HFFc6 (cell line): ENCODE results near the gene ULBP1. TPM values are rescaled to one million over a fixed set of nuclear protein-coding genes. Genes with fewer than 3 reads are reported as not detected.
"Not testable (repeated sequence)": the region's sequence is repeated elsewhere in the genome, so short reads cannot be mapped to it uniquely, and the experiment has no call there.

Experiments used
- DNase-seq: peaks from one replicate; pipeline ENCODE4 v3.0.0-alpha.2; 2018
- H3K27ac Mint-ChIP-seq: 2 replicates; pipeline ENCODE4 v1.8.0; 2020; ENCODE audit warnings: mild to moderate bottlenecking, mixed read lengths
- H3K27me3 Mint-ChIP-seq: 2 replicates; pipeline ENCODE4 v1.8.0; 2021; ENCODE audit warnings: mild to moderate bottlenecking, moderate library complexity, mixed read lengths; ENCODE audit not compliant: insufficient read depth
- H3K36me3 Mint-ChIP-seq: 2 replicates; pipeline ENCODE4 v1.8.0; 2021; ENCODE audit warnings: low read depth, mixed read lengths
- H3K4me1 Mint-ChIP-seq: 2 replicates; pipeline ENCODE4 v1.8.0; 2020; ENCODE audit warnings: low read depth, mixed read lengths
- H3K4me3 Mint-ChIP-seq: 2 replicates; pipeline ENCODE4 v1.8.0; 2020; ENCODE audit warnings: mild to moderate bottlenecking, moderate library complexity, mixed read lengths
- H3K9me3 Mint-ChIP-seq: 2 replicates; pipeline ENCODE4 v1.8.0; 2020; ENCODE audit warnings: mild to moderate bottlenecking, mixed read lengths
- CTCF ChIP-seq: fragments of 200-600 bp; sonication (generic); IDR thresholded peaks from 2 replicates; pipeline ENCODE4 v1.5.0; 2021; ENCODE audit warnings: antibody characterized with exemption, mild to moderate bottlenecking
- total RNA-seq, 6 experiments: library from RNA; stranded (reverse); fragmentation: NEBNext Ultra II Directional; extraction: Animal tissue kit (Norgen Biotek cat#: 25700); gene quantifications; 2 replicates in 1 of 6; 3 replicates in 5 of 6; pipeline ENCODE4 v1.2.3, GENCODE V29; 2021

ULBP1 gene
- total RNA-seq, 6 experiments from 2014 or later = 8.6 to 12.7 (median 9.8) TPM

- peak overlapping the region; percentile 58 for H3K4me3 Mint-ChIP-seq
- H3K27me3 Mint-ChIP-seq = peaks cover 34% of the 10 kb centered on the region
- H3K9me3 Mint-ChIP-seq, H3K27ac Mint-ChIP-seq, H3K36me3 Mint-ChIP-seq, DNase-seq: not testable (repeated sequence)
- peak; percentile 49 for TF ChIP-seq CTCF
- H3K4me1 Mint-ChIP-seq = peaks cover 13% of the 10 kb centered on the region
Measured at GRCh38 chr6:149953934-149954327, 9.8 kb upstream of the ULBP1 start.

GRCh38 chr6:149954328-149954983 is 9.3 kb upstream of the ULBP1 start:
- H3K27me3 Mint-ChIP-seq = peaks cover 34% of the 10 kb centered on the region
- H3K9me3 Mint-ChIP-seq, H3K4me3 Mint-ChIP-seq, H3K27ac Mint-ChIP-seq, H3K36me3 Mint-ChIP-seq, DNase-seq: not testable (repeated sequence)
- peaks cover 16% of the 10 kb centered on the region for H3K4me1 Mint-ChIP-seq

- Mint-ChIP-seq H3K4me3 (peak overlapping the region; percentile 78), H3K4me1 (peaks cover 20% of the 10 kb centered on the region), H3K27me3 (peaks cover 34% of the 10 kb centered on the region)
- not testable (repeated sequence) for DNase-seq, H3K27ac Mint-ChIP-seq, H3K36me3 Mint-ChIP-seq, H3K9me3 Mint-ChIP-seq
Measured at GRCh38 chr6:149954984-149955653, 8.6 kb upstream of the ULBP1 start.

- not testable (repeated sequence) for H3K27ac Mint-ChIP-seq, H3K9me3 Mint-ChIP-seq, H3K36me3 Mint-ChIP-seq, DNase-seq, H3K4me3 Mint-ChIP-seq
- peaks cover 36% of the 10 kb centered on the region for H3K27me3 Mint-ChIP-seq
- H3K4me1 Mint-ChIP-seq = peaks cover 20% of the 10 kb centered on the region
Measured at GRCh38 chr6:149955654-149956317, 8.0 kb upstream of the ULBP1 start.

- H3K36me3 Mint-ChIP-seq, H3K27ac Mint-ChIP-seq, H3K4me3 Mint-ChIP-seq, DNase-seq, H3K9me3 Mint-ChIP-seq: not testable (repeated sequence)
- peaks cover 26% of the 10 kb centered on the region for H3K4me1 Mint-ChIP-seq
- H3K27me3 Mint-ChIP-seq = peaks cover 29% of the 10 kb centered on the region
Measured at GRCh38 chr6:149958124-149958523, 5.6 kb upstream of the ULBP1 start.

- peaks cover 35% of the 10 kb centered on the region for H3K4me1 Mint-ChIP-seq
- not testable (repeated sequence) for H3K9me3 Mint-ChIP-seq
Measured at GRCh38 chr6:149959806-149960205, 3.9 kb upstream of the ULBP1 start.

GRCh38 chr6:149960488-149960887 is 3.3 kb upstream of the ULBP1 start:
- no peak overlapping the region for H3K27ac Mint-ChIP-seq
- H3K27me3 Mint-ChIP-seq = peaks cover 28% of the 10 kb centered on the region
- H3K4me1 Mint-ChIP-seq = peaks cover 35% of the 10 kb centered on the region
- H3K36me3 Mint-ChIP-seq = peaks cover 8% of the 10 kb centered on the region
- no peak for TF ChIP-seq CTCF
- no peak for DNase-seq
- H3K9me3 Mint-ChIP-seq = no peaks in the 10 kb centered on the region
- H3K4me3 Mint-ChIP-seq = no peak overlapping the region

More at GRCh38 chr6:149959806-149960205, 3.9 kb upstream of the ULBP1 start:
- not testable (repeated sequence) for DNase-seq, H3K27ac Mint-ChIP-seq, H3K36me3 Mint-ChIP-seq, H3K4me3 Mint-ChIP-seq
- peaks cover 31% of the 10 kb centered on the region for H3K27me3 Mint-ChIP-seq
